Measurements from ENCODE around the gene LETM1. TPM values are rescaled to one million over a fixed set of nuclear protein-coding genes. Genes with fewer than 3 reads are reported as not detected.
"Not testable (repeated sequence)": the region's sequence is repeated elsewhere in the genome, so short reads cannot be mapped to it uniquely, and the experiment has no call there.

The LETM1 gene
- total RNA-seq, 4 donors from 2014 or later = 93.3 to 151 (median 121) TPM

- H3K27me3 ChIP-seq = no peaks in the 10 kb centered on the region
- TF ChIP-seq CTCF (IDR thresholded peaks at IDR 0.05) (no peak), POLR2A (IDR thresholded peaks at IDR 0.05) (no peak)
- H3K36me3 ChIP-seq = peaks cover 0 to 94% (median 0%) of the 10 kb centered on the region in 3 donors
- H3K4me1 ChIP-seq = no peaks in the 10 kb centered on the region
- DNase-seq = no peak
- no peak overlapping the region for H3K27ac ChIP-seq
- no peaks in the 10 kb centered on the region for H3K9me3 ChIP-seq
- no peak overlapping the region for H3K4me3 ChIP-seq
Measured at GRCh38 chr4:1841201-1841886, 14.6 kb downstream of the LETM1 start.

GRCh38 chr4:1839282-1839681, 16.7 kb downstream of the LETM1 start:
- Histone ChIP-seq H3K9me3 (no peaks in the 10 kb centered on the region), H3K4me1 (no peaks in the 10 kb centered on the region), H3K27ac (no peak overlapping the region), H3K4me3 (no peak overlapping the region), H3K27me3 (no peaks in the 10 kb centered on the region), H3K36me3 (peaks cover 0 to 95% (median 0%) of the 10 kb centered on the region in 3 donors)
- no peak for DNase-seq
- no peak for TF ChIP-seq CTCF (IDR thresholded peaks at IDR 0.05)
- TF ChIP-seq POLR2A (IDR thresholded peaks at IDR 0.05) = no peak

- H3K9me3 ChIP-seq = no peaks in the 10 kb centered on the region
- DNase-seq = no peak
- no peaks in the 10 kb centered on the region for H3K4me1 ChIP-seq
- H3K36me3 ChIP-seq = peaks cover 0 to 97% (median 0%) of the 10 kb centered on the region in 3 donors
- no peaks in the 10 kb centered on the region for H3K27me3 ChIP-seq
- H3K4me3 ChIP-seq = no peak overlapping the region
- H3K27ac ChIP-seq = no peak overlapping the region
- TF ChIP-seq CTCF (IDR thresholded peaks at IDR 0.05) = no peak
- no peak for TF ChIP-seq POLR2A (IDR thresholded peaks at IDR 0.05)
Measured at GRCh38 chr4:1837069-1837468, 18.9 kb downstream of the LETM1 start.

GRCh38 chr4:1836650-1837049, 19.3 kb downstream of the LETM1 start:
- H3K27me3 ChIP-seq = no peaks in the 10 kb centered on the region
- peaks cover 0 to 97% (median 0%) of the 10 kb centered on the region in 3 donors for H3K36me3 ChIP-seq
- TF ChIP-seq CTCF (IDR thresholded peaks at IDR 0.05) = no peak
- TF ChIP-seq POLR2A (IDR thresholded peaks at IDR 0.05) = no peak
- no peaks in the 10 kb centered on the region for H3K4me1 ChIP-seq
- H3K4me3 ChIP-seq = no peak overlapping the region
- no peak for DNase-seq
- H3K27ac ChIP-seq = no peak overlapping the region
- H3K9me3 ChIP-seq = no peaks in the 10 kb centered on the region

GRCh38 chr4:1835836-1836235, 20.1 kb downstream of the LETM1 start:
- DNase-seq, H3K4me1 ChIP-seq, H3K27ac ChIP-seq, H3K9me3 ChIP-seq, H3K27me3 ChIP-seq, H3K4me3 ChIP-seq: not testable (repeated sequence)
- peaks cover 0 to 97% (median 0%) of the 10 kb centered on the region in 3 donors for H3K36me3 ChIP-seq

- Histone ChIP-seq H3K36me3 (peaks cover 0 to 88% (median 0%) of the 10 kb centered on the region in 3 donors), H3K27ac (no peak overlapping the region), H3K9me3 (no peaks in the 10 kb centered on the region), H3K4me1 (no peaks in the 10 kb centered on the region), H3K4me3 (no peak overlapping the region), H3K27me3 (no peaks in the 10 kb centered on the region)
- no peak for DNase-seq
- TF ChIP-seq POLR2A (IDR thresholded peaks at IDR 0.05) = no peak
- no peak for TF ChIP-seq CTCF (IDR thresholded peaks at IDR 0.05)
Measured at GRCh38 chr4:1834047-1834775, 21.7 kb downstream of the LETM1 start.
